H9 (cell line): Measurements from ENCODE around the gene FBLN2. TPM values are rescaled to one million over a fixed set of nuclear protein-coding genes. Genes with fewer than 3 reads are reported as not detected.

ENCODE experiments used
- DNase-seq: peaks from one replicate; pipeline ENCODE4 v3.0.0-alpha.2; 2017
- H2AFZ ChIP-seq: one replicate; pipeline ENCODE4 v1.6.1; 2013; ENCODE audit warnings: mild to moderate bottlenecking, low read length, control low read depth, moderate library complexity
- H2AK5ac ChIP-seq: 2 replicates; pipeline ENCODE4 v1.6.1; 2013; ENCODE audit warnings: low read length, control low read depth, mixed read lengths; ENCODE audit not compliant: insufficient read length
- H2BK120ac ChIP-seq: one replicate; pipeline ENCODE4 v1.6.1; 2013; ENCODE audit warnings: low read depth, mild to moderate bottlenecking, low read length, control low read depth, inconsistent platforms; ENCODE audit not compliant: poor library complexity, severe bottlenecking
- H2BK12ac ChIP-seq: 2 replicates; pipeline ENCODE4 v1.6.1; 2013; ENCODE audit warnings: low read length, control low read depth, mixed read lengths, low read depth; ENCODE audit not compliant: insufficient read length
- H2BK15ac ChIP-seq: 2 replicates; pipeline ENCODE4 v1.6.1; 2013; ENCODE audit warnings: low read depth, low read length, control low read depth
- H2BK20ac ChIP-seq: one replicate; pipeline ENCODE4 v1.6.1; 2013; ENCODE audit warnings: low read depth, mild to moderate bottlenecking, low read length, control low read depth, inconsistent platforms; ENCODE audit not compliant: poor library complexity, severe bottlenecking
- H2BK5ac ChIP-seq: 2 replicates; pipeline ENCODE4 v1.6.1; 2013; ENCODE audit warnings: low read length, control low read depth, mixed read lengths; ENCODE audit not compliant: insufficient read length
- H3K14ac ChIP-seq: 2 replicates; pipeline ENCODE4 v1.6.1; 2013; ENCODE audit warnings: low read length, control low read depth; ENCODE audit not compliant: insufficient read depth
- H3K18ac ChIP-seq: 2 replicates; pipeline ENCODE4 v1.6.1; 2013; ENCODE audit warnings: low read depth, mild to moderate bottlenecking, mixed read lengths, low read length, control low read depth; ENCODE audit not compliant: insufficient read length
- H3K23ac ChIP-seq: 2 replicates; pipeline ENCODE4 v1.6.1; 2013; ENCODE audit warnings: low read length, control low read depth, mixed read lengths, low read depth; ENCODE audit not compliant: insufficient read length
- H3K23me2 ChIP-seq: 2 replicates; pipeline ENCODE4 v1.6.1; 2013; ENCODE audit warnings: low read depth, mild to moderate bottlenecking, mixed read lengths, low read length, control low read depth; ENCODE audit not compliant: insufficient read length, poor library complexity, severe bottlenecking
- H3K27ac ChIP-seq: 2 replicates; pipeline ENCODE4 v1.5.1; 2013; ENCODE audit warnings: low read length, control low read depth, mixed read lengths, low read depth; ENCODE audit not compliant: insufficient read length
- H3K27me3 ChIP-seq: 2 replicates; pipeline ENCODE4 v1.6.1; 2013; ENCODE audit warnings: low read length, control low read depth, inconsistent platforms; ENCODE audit not compliant: insufficient read depth
- H3K4ac ChIP-seq: 2 replicates; pipeline ENCODE4 v1.6.1; 2013; ENCODE audit warnings: low read depth, mild to moderate bottlenecking, control low read depth, inconsistent platforms, low read length, moderate library complexity
- H3K4me1 ChIP-seq: 2 replicates; pipeline ENCODE4 v1.6.1; 2013; ENCODE audit warnings: low read length, control low read depth, inconsistent platforms; ENCODE audit not compliant: insufficient read depth
- H3K4me2 ChIP-seq: 2 replicates; pipeline ENCODE4 v1.6.1; 2013; ENCODE audit warnings: low read length, control low read depth, mixed read lengths; ENCODE audit not compliant: insufficient read length, insufficient read depth
- H3K56ac ChIP-seq: 2 replicates; pipeline ENCODE4 v1.6.1; 2013; ENCODE audit warnings: low read depth, mild to moderate bottlenecking, mixed read lengths, low read length, control low read depth; ENCODE audit not compliant: insufficient read length
- H3K79me1 ChIP-seq: 2 replicates; pipeline ENCODE4 v1.6.1; 2013; ENCODE audit warnings: low read depth, mild to moderate bottlenecking, moderate library complexity, low read length, control low read depth, inconsistent platforms; ENCODE audit not compliant: insufficient read depth, poor library complexity, severe bottlenecking
- H3K79me2 ChIP-seq: 2 replicates; pipeline ENCODE4 v1.6.1; 2013; ENCODE audit warnings: low read length, control low read depth, inconsistent platforms; ENCODE audit not compliant: insufficient read depth
- H3K9ac ChIP-seq: 2 replicates; pipeline ENCODE4 v1.6.1; 2013; ENCODE audit warnings: low read length, control low read depth, mixed read lengths; ENCODE audit not compliant: insufficient read length; ENCODE audit errors: extremely low read depth
- H3K9me3 ChIP-seq: one replicate; pipeline ENCODE4 v1.6.1; 2013; ENCODE audit warnings: low read depth, low read length, inconsistent platforms; ENCODE audit not compliant: control insufficient read depth
- H3T11ph ChIP-seq: one replicate; pipeline ENCODE4 v1.6.1; 2013; ENCODE audit warnings: mild to moderate bottlenecking, low read length, control low read depth, inconsistent platforms
- H4K20me1 ChIP-seq: one replicate; pipeline ENCODE4 v1.6.1; 2013; ENCODE audit not compliant: control insufficient read depth, insufficient read length, insufficient read depth
- H4K5ac ChIP-seq: 2 replicates; pipeline ENCODE4 v1.6.1; 2013; ENCODE audit warnings: low read depth, mild to moderate bottlenecking, mixed read lengths, low read length, control low read depth; ENCODE audit not compliant: insufficient read length
- H4K8ac ChIP-seq: replicated peaks from 2 replicates; pipeline ENCODE4 v1.6.1; 2013; ENCODE audit warnings: low read length, control low read depth, mixed read lengths, low read depth; ENCODE audit not compliant: insufficient read length
- H4K91ac ChIP-seq: 2 replicates; pipeline ENCODE4 v1.6.1; 2013; ENCODE audit warnings: low read depth, mild to moderate bottlenecking, moderate library complexity, mixed read lengths, low read length, control low read depth; ENCODE audit not compliant: insufficient read length
- H3K27ac Mint-ChIP-seq, 3 experiments: 2 replicates in 2 of 3; 3 replicates in 1 of 3; pipeline ENCODE4 v1.8.0; 2020 to 2021; ENCODE audit warnings: mixed read lengths in 3 of 3, mild to moderate bottlenecking in 1 of 3, moderate library complexity in 1 of 3
- H3K27me3 Mint-ChIP-seq: 2 replicates; pipeline ENCODE4 v1.8.0; 2021; ENCODE audit warnings: low read depth, mild to moderate bottlenecking, moderate library complexity, mixed read lengths
- H3K36me3 Mint-ChIP-seq, 3 experiments: 2 replicates in 2 of 3; 3 replicates in 1 of 3; pipeline ENCODE4 v1.8.0; 2020 to 2021; ENCODE audit warnings: low read depth in 3 of 3, mixed read lengths in 3 of 3; ENCODE audit not compliant: insufficient read depth in 1 of 3
- H3K4me1 Mint-ChIP-seq, 2 experiments: 2 replicates each; pipeline ENCODE4 v1.8.0; 2020; ENCODE audit warnings: mixed read lengths in 2 of 2
- H3K4me3 Mint-ChIP-seq, 2 experiments: 2 replicates in 1 of 2; 3 replicates in 1 of 2; pipeline ENCODE4 v1.8.0; 2020 to 2021; ENCODE audit warnings: mild to moderate bottlenecking in 2 of 2, mixed read lengths in 2 of 2, moderate library complexity in 1 of 2
- H3K9me3 Mint-ChIP-seq, 2 experiments: 2 replicates in 1 of 2; 3 replicates in 1 of 2; pipeline ENCODE4 v1.8.0; 2020; ENCODE audit warnings: mild to moderate bottlenecking in 2 of 2, mixed read lengths in 2 of 2, moderate library complexity in 1 of 2
- WGBS: extraction: QIAGEN DNeasy Blood & Tissue Kit; methylation state at CpG from one replicate; pipeline ENCODE4 v1.1.7; 2013; ENCODE audit warnings: missing lambda C conversion rate, low lambda C conversion rate, mixed read lengths; ENCODE audit not compliant: insufficient read length; ENCODE audit errors: extremely low coverage; 5-methylcytosine and 5-hydroxymethylcytosine counted together
- total RNA-seq: library from RNA; stranded (reverse); gene quantifications from 2 replicates; pipeline ENCODE4 v1.2.1, GENCODE V29; 2021
- TF ChIP-seq, protein P1 (sequence below): fragments of 200-600 bp; sonication (generic); conservative IDR thresholded peaks from 3 replicates; pipeline ENCODE4 v1.8.0; 2021; ENCODE audit warnings: antibody characterized with exemption, mild to moderate bottlenecking

Gene FBLN2
- total RNA-seq, 1 experiment from 2014 or later = 11.8 TPM

DNA sequence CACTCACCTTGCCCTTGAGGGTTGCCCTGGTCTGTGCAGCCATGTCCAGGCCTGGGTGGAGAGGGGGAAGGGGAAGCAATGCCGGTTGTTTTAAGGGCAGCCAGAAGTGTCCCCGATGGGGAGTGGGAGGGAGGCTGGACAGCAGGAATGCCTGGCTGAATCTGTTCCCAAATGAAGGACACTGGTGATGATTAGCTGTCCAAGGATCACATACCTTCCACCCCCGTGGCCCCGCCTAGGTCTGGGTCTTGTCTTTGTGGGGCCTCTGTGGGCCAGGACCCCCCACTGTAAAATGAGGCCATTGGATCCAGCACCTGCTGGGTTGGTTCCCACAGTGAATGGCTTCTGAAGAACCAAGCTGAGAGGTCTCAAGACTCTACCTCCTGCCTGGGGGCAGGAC, 71.4 kb downstream of the FBLN2 start:
- Histone ChIP-seq H2BK15ac (no peak overlapping the region), H3T11ph (no peak overlapping the region), H4K91ac (no peak overlapping the region), H4K20me1 (no peaks in the 10 kb centered on the region), H3K14ac (no peak overlapping the region; the same call in 1 of the 2 replicates), H3K27ac (no peak overlapping the region), H4K5ac (no peak overlapping the region), H2AFZ (no peak overlapping the region), H2BK5ac (no peak overlapping the region), H4K8ac (no peak overlapping the region), H2BK20ac (no peak overlapping the region), H3K56ac (no peak overlapping the region), H3K18ac (no peak overlapping the region), H2BK120ac (no peak overlapping the region), H2AK5ac (no peak overlapping the region), H3K79me1 (no peaks in the 10 kb centered on the region), H3K9me3 (no peaks in the 10 kb centered on the region), H3K4me1 (no peaks in the 10 kb centered on the region), H3K23me2 (no peaks in the 10 kb centered on the region), H3K4me2 (no peak overlapping the region), H3K79me2 (no peaks in the 10 kb centered on the region), H2BK12ac (no peak overlapping the region), H3K27me3 (no peaks in the 10 kb centered on the region), H3K23ac (no peak overlapping the region), H3K4ac (no peak overlapping the region), H3K9ac (no peak overlapping the region)
- peak overlapping the region in 1 of 3 experiments; percentile 77; a peak in 1 of 7 replicates for H3K27ac Mint-ChIP-seq
- no peaks in the 10 kb centered on the region for H3K9me3 Mint-ChIP-seq
- no peak for DNase-seq
- H3K27me3 Mint-ChIP-seq = peaks cover 1% of the 10 kb centered on the region
- H3K4me1 Mint-ChIP-seq = peaks cover 3 to 5% of the 10 kb centered on the region in 2 experiments; a peak in 3 of 4 replicates
- WGBS = no CpG with 5 or more reads among the region's 4 CpGs
- TF ChIP-seq, protein P1, sequence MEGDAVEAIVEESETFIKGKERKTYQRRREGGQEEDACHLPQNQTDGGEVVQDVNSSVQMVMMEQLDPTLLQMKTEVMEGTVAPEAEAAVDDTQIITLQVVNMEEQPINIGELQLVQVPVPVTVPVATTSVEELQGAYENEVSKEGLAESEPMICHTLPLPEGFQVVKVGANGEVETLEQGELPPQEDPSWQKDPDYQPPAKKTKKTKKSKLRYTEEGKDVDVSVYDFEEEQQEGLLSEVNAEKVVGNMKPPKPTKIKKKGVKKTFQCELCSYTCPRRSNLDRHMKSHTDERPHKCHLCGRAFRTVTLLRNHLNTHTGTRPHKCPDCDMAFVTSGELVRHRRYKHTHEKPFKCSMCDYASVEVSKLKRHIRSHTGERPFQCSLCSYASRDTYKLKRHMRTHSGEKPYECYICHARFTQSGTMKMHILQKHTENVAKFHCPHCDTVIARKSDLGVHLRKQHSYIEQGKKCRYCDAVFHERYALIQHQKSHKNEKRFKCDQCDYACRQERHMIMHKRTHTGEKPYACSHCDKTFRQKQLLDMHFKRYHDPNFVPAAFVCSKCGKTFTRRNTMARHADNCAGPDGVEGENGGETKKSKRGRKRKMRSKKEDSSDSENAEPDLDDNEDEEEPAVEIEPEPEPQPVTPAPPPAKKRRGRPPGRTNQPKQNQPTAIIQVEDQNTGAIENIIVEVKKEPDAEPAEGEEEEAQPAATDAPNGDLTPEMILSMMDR = no peak
- no peaks in the 10 kb centered on the region; a peak in 2 of 7 replicates for H3K36me3 Mint-ChIP-seq
- H3K4me3 Mint-ChIP-seq = no peak overlapping the region
